PC-9 (cell line): ENCODE results near the gene C1orf94.

Experiments
- EZH2 ChIP-seq: fragments of 200-600 bp; sonication (generic); IDR thresholded peaks from 2 replicates; pipeline ENCODE4 v1.8.0; 2017; ENCODE audit warnings: antibody characterized with exemption, low read depth
- TF ChIP-seq, protein P1 (sequence below): fragments of 200-600 bp; sonication (generic); conservative IDR thresholded peaks from 2 replicates; pipeline ENCODE4 v1.6.1; 2017; ENCODE audit warnings: mixed run types, antibody characterized with exemption, mild to moderate bottlenecking, moderate library complexity

DNA sequence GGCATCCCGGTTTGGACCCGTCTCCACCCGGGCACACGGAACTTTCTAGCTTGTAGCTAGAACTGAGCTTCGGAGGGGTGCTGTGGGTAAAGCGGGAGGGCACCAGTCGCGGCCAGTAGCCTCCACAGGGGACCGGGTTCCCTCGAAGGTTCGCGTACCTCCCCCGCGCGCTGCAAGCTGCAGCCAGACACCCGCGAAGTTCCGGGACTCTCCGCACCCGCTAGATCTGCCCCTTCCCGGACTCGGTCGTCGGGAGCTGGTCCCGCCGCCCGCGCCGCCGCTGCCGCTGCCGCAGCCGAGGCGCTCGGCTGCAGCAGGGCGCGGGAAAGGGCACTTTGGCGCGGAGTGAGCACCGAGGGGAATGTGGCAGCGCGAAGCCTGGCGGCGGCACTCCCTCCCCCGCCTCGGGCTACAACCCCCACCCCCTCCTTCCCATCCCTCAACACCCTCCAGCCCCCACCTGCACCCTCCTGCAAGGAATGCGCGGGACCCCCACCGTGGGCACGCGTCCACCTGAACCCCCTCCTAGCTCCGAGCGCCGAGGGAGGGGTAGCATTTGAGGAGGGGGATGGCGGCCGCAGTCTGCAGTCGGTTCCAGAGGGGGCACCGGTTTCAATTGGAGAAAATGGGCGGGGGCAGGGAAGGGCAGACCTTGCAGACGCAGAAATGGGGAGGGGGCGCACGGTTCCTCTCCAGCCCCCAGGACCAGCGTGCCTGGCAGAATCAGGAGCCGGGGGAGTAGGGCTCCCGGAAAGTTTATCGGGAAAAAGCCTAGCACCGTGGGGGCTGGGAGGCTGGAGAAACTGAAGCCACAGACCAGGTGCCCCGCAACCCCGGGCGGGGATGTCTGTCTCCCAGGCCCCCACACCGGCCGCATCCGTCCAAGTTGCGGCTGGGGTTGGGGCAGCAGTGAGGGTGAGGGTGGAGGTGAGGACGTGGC is 12.6 kb upstream of the C1orf94 start:
- no peak for TF ChIP-seq EZH2
- TF ChIP-seq, protein P1, sequence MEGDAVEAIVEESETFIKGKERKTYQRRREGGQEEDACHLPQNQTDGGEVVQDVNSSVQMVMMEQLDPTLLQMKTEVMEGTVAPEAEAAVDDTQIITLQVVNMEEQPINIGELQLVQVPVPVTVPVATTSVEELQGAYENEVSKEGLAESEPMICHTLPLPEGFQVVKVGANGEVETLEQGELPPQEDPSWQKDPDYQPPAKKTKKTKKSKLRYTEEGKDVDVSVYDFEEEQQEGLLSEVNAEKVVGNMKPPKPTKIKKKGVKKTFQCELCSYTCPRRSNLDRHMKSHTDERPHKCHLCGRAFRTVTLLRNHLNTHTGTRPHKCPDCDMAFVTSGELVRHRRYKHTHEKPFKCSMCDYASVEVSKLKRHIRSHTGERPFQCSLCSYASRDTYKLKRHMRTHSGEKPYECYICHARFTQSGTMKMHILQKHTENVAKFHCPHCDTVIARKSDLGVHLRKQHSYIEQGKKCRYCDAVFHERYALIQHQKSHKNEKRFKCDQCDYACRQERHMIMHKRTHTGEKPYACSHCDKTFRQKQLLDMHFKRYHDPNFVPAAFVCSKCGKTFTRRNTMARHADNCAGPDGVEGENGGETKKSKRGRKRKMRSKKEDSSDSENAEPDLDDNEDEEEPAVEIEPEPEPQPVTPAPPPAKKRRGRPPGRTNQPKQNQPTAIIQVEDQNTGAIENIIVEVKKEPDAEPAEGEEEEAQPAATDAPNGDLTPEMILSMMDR, result no peak
